Ishikawa (cell line): ENCODE measurements around the gene ATF6.

ENCODE experiments used
- CEBPB ChIP-seq: IDR thresholded peaks from 2 replicates; pipeline ENCODE4 v1.6.1; 2012
- EP300 ChIP-seq: IDR thresholded peaks from 2 replicates; pipeline ENCODE4 v1.6.1; 2012; ENCODE audit warnings: borderline replicate concordance
- REST ChIP-seq: IDR thresholded peaks from 2 replicates; pipeline ENCODE4 v1.6.1; 2012; ENCODE audit warnings: low read depth, mild to moderate bottlenecking
- TAF1 ChIP-seq: IDR thresholded peaks from 2 replicates; pipeline ENCODE4 v1.6.1; 2012; ENCODE audit warnings: low read depth, mild to moderate bottlenecking

- TF ChIP-seq CEBPB (no peak), EP300 (no peak), REST (no peak), TAF1 (no peak)
Measured at GRCh38 chr1:161817176-161817730, 51.1 kb downstream of the ATF6 start.
